ENCODE measurements around the gene EPB41. TPM values are rescaled to one million over a fixed set of nuclear protein-coding genes. Genes with fewer than 3 reads are reported as not detected.

EPB41 gene
- total and polyA plus RNA-seq, 9 of the 15 experiments (the other 6 are each of a cell fraction or from before 2014, with no cell fraction given) = 3.7 to 213 (median 141) TPM

- peak in 1 of 2 experiments; percentile 68 for TF ChIP-seq AFF1 (IDR thresholded peaks at IDR 0.05; ENCODE audit: low read depth in 1 of 2, partially characterized antibody in 2 of 2)
- no peak for TF ChIP-seq ZNF384 (IDR thresholded peaks at IDR 0.05; ENCODE audit: low read depth, low read length)
- no peak for TF ChIP-seq HCFC1 (IDR thresholded peaks at IDR 0.05; ENCODE audit: low read depth, low read length)
- TF ChIP-seq ATF6 (CRISPR knock-in tag; IDR thresholded peaks at IDR 0.05) = 0 out of 2 replicates have a peak, but pooled peaks have one; percentile 27
- no peak for TF ChIP-seq ZNF12 (CRISPR knock-in tag; IDR thresholded peaks at IDR 0.05)
- TF ChIP-seq RUNX1 (IDR thresholded peaks at IDR 0.05; ENCODE audit: low read depth) = 0 out of 2 replicates have a peak, but pooled peaks have one; percentile 74
- no peak for TF ChIP-seq ZNF280A (IDR thresholded peaks at IDR 0.05; ENCODE audit: low read depth, partially characterized antibody)
- TF ChIP-seq NCOR1 (IDR thresholded peaks at IDR 0.05) = peak; percentile 98
- TF ChIP-seq TRIM25 (IDR thresholded peaks at IDR 0.05; ENCODE audit: borderline replicate concordance) = peak; percentile 100
- TF ChIP-seq STAT6 (CRISPR knock-in tag; IDR thresholded peaks at IDR 0.05) = peak; percentile 56; the same call in 1 of the 2 replicates
- peak; percentile 91 for TF ChIP-seq PKNOX1 (IDR thresholded peaks at IDR 0.05)
- TF ChIP-seq ZNF311 (CRISPR knock-in tag; IDR thresholded peaks at IDR 0.05) = no peak
- TF ChIP-seq MAFF (IDR thresholded peaks at IDR 0.05; ENCODE audit: low read length) = peak; percentile 95
These were observed 242.3 kb downstream of the EPB41 start (continued) for GRCh38 chr1:29156543-29157268.
